ENCODE data around the gene TNFAIP6.
"Not testable (repeated sequence)": the region's sequence is repeated elsewhere in the genome, so short reads cannot be mapped to it uniquely, and the experiment has no call there.

DNA sequence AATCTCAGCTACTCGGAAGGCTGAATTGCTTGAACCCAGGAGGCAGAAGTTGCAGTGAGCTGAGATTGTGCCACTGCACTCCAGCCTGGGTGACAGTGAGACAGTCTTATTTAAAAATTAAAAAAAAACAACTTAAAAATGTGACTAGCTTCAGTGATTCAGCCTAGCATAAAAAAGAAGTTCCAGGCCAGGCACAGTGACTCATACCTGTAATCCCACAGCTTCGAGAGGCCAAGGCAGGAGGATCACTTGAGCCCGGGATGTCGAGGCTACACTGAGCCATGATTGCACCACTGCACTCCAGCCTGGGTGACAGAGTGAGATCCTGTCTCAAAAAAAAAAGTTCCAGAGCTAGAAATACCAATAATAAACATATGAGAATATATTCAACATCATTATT is 13.2 kb upstream of the TNFAIP6 start:
- TF ChIP-seq ZNF274 (IDR thresholded peaks at IDR 0.05; ENCODE audit: low read length); ZNF274 (tag by site-specific recombination; IDR thresholded peaks at IDR 0.05; ENCODE audit: borderline replicate concordance); ZNF747 (tag by site-specific recombination; IDR thresholded peaks at IDR 0.05); ZNF510 (tag by site-specific recombination; IDR thresholded peaks at IDR 0.05; ENCODE audit: insufficient replicate concordance): not testable (repeated sequence)
- TF ChIP-seq, protein P1, sequence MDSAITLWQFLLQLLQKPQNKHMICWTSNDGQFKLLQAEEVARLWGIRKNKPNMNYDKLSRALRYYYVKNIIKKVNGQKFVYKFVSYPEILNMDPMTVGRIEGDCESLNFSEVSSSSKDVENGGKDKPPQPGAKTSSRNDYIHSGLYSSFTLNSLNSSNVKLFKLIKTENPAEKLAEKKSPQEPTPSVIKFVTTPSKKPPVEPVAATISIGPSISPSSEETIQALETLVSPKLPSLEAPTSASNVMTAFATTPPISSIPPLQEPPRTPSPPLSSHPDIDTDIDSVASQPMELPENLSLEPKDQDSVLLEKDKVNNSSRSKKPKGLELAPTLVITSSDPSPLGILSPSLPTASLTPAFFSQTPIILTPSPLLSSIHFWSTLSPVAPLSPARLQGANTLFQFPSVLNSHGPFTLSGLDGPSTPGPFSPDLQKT (IDR thresholded peaks at IDR 0.05; ENCODE audit: borderline replicate concordance, low read depth, low read length), result not testable (repeated sequence)
- TF ChIP-seq, protein P2, sequence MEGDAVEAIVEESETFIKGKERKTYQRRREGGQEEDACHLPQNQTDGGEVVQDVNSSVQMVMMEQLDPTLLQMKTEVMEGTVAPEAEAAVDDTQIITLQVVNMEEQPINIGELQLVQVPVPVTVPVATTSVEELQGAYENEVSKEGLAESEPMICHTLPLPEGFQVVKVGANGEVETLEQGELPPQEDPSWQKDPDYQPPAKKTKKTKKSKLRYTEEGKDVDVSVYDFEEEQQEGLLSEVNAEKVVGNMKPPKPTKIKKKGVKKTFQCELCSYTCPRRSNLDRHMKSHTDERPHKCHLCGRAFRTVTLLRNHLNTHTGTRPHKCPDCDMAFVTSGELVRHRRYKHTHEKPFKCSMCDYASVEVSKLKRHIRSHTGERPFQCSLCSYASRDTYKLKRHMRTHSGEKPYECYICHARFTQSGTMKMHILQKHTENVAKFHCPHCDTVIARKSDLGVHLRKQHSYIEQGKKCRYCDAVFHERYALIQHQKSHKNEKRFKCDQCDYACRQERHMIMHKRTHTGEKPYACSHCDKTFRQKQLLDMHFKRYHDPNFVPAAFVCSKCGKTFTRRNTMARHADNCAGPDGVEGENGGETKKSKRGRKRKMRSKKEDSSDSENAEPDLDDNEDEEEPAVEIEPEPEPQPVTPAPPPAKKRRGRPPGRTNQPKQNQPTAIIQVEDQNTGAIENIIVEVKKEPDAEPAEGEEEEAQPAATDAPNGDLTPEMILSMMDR (tag by site-specific recombination; IDR thresholded peaks at IDR 0.05), result not testable (repeated sequence)
- TF ChIP-seq, protein P3, sequence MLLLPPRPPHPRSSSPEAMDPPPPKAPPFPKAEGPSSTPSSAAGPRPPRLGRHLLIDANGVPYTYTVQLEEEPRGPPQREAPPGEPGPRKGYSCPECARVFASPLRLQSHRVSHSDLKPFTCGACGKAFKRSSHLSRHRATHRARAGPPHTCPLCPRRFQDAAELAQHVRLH (tag by site-specific recombination; IDR thresholded peaks at IDR 0.05), result not testable (repeated sequence)
